ENCODE results near the gene EIF5AL1. TPM values are rescaled to one million over a fixed set of nuclear protein-coding genes. Genes with fewer than 3 reads are reported as not detected.
A peak's percentile ranks its signal among the peaks of the same experiment; 100 is the strongest.
"Not testable (repeated sequence)": the region's sequence is repeated elsewhere in the genome, so short reads cannot be mapped to it uniquely, and the experiment has no call there.

The EIF5AL1 gene
- not detected in 2 replicates for total RNA-seq (2013; cell fraction: nucleolus; rRNA removed)
- 0.45 and 0.71 TPM in 2 replicates for total RNA-seq (2014; rRNA removed)
- 0.09 and 0.22 TPM in 2 replicates for total RNA-seq (2014; rRNA removed; fragmentation: Illumina TruSeq; extraction: Trizol)
- 0.08 and 0.26 TPM in 2 replicates for total RNA-seq (2021)
- 0.84 TPM for polyA plus RNA-seq (2011; ENCODE audit: low read depth)
- polyA plus RNA-seq (2011; rRNA removed) = 1.2 and 1.3 TPM in 2 replicates
- 0.85 and 2.0 TPM in 2 replicates for polyA plus RNA-seq (2011; cell fraction: cytosol; rRNA removed)
- polyA plus RNA-seq (2011; cell fraction: nucleus; rRNA removed) = 0.44 and 0.51 TPM in 2 replicates
- 1.1 and 1.2 TPM in 2 replicates for polyA plus RNA-seq (2012)
- polyA plus RNA-seq (2014; fragmentation: Illumina TruSeq; extraction: Trizol) = 1.7 and 3.3 TPM in 2 replicates
- polyA plus RNA-seq (2014; fragmentation: Nextera tagmentation; extraction: Ambion mirVana) = under 1 TPM in 1 of 2 experiments, not detected in 1; 0.02 TPM
- 0.29 and 0.46 TPM in 2 replicates for polyA plus RNA-seq (2014; rRNA removed)
- polyA plus RNA-seq (2016; fragmentation: Nextera tagmentation; extraction: Ambion mirVana) = 1 to 10 TPM; 6.5 to 8.3 TPM
- 1.5 and 3.9 TPM in 2 replicates for polyA minus RNA-seq (2011; rRNA and poly(A)+ RNA removed)
- 0.21 and 0.40 TPM in 2 replicates for polyA minus RNA-seq (2011; cell fraction: cytosol; rRNA and poly(A)+ RNA removed)
- polyA minus RNA-seq (2011; cell fraction: nucleus; rRNA and poly(A)+ RNA removed) = 0.12 and 0.38 TPM in 2 replicates
- Bru-seq, nascent RNA = not detected
- BruChase-seq, experiment 1, labeled RNA remaining after a 6-hour chase = percentile 35 among the genes with signal in this experiment
- percentile 20 among the genes with signal in this experiment for BruChase-seq, experiment 2, labeled RNA remaining after a 2-hour chase
- long read RNA-seq, experiment 1, partial matches to known transcripts = 0 of 2 reads
- long read RNA-seq, experiment 1, other reads (novel, unspliced or antisense) = 0 of 2 reads
- long read RNA-seq, experiment 2 = 0 reads

DNA sequence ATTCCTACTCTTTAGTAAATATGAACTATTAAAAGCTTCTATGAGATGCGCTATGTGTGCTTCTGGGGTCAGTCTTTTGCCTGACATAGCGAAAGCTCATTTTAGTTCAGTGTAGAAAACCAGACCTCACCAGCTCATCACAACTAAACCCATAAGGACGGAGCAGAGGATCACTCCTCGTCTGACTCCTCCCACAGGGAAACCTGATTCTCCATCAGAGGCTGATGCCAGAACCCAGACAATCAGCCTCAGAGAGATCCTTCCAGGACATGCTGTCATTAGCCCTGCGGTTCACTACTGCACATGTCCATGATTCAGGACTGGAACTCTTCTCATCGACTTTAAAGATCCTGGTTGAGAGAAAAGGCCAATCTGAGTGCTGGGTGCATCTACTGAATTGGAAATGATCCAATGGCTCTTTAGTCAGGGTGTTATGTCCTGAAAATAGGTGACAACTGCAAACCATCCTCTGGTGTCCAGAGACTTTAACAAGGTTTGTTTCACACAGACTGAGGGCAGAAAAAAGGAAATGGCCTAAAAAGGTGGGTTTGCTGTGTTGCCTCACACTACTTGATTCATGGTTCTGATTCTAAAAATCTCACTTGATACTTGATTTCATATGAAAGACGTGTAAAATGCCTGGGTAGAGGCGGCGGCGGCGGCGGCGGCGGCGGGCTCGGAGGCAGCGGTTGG, at the start of gene EIF5AL1:
EIF5AL1 (plus strand) TSS at position 643 of the 693 bp plus-strand sequence. CDS start 117 bp downstream, outside the sequence.
- FAIRE-seq; H3K4me3 ChIP-seq; CTCF ChIA-PET; BruUV-seq (replicated peaks); H3K27me3 ChIP-seq (replicated peaks in 1 of 2; ENCODE audit: control insufficient read depth in 2 of 2, insufficient read depth in 2 of 2, low read length in 1 of 2); H3K9ac ChIP-seq (ENCODE audit: control insufficient read depth, insufficient read depth, low read length); in situ Hi-C loops (cut with MboI); RAD21 ChIA-PET (ENCODE audit: unreplicated experiment); DNase-seq (ENCODE audit: low read depth, low spot score); ATAC-seq; H3K4me2 ChIP-seq (ENCODE audit: control insufficient read depth, insufficient read depth); H2AFZ ChIP-seq (ENCODE audit: control insufficient read depth, low read depth, low read length); H3K79me2 ChIP-seq (ENCODE audit: control insufficient read depth, insufficient read depth, low read length); H3K9me3 ChIP-seq (replicated peaks; ENCODE audit: control insufficient read depth, insufficient read depth, low read length); H3K27ac ChIP-seq (ENCODE audit: control insufficient read depth, insufficient read depth); H4K20me1 ChIP-seq (ENCODE audit: control insufficient read depth, insufficient read depth); POLR2A ChIA-PET; intact Hi-C loops (cut with micrococcal nuclease; ENCODE audit: unreplicated experiment); SMC1A ChIA-PET (ENCODE audit: uncharacterized antibody, unreplicated experiment); H3K36me3 ChIP-seq (ENCODE audit: control insufficient read depth in 2 of 2, insufficient read depth in 2 of 2, low read length in 1 of 2); H3K4me1 ChIP-seq (ENCODE audit: control insufficient read depth, insufficient read depth, low read length): not testable (repeated sequence)
- 61% methylated on average over 13 of the region's 17 CpGs for WGBS (ENCODE audit: insufficient coverage, insufficient replicate concordance, low lambda C conversion rate, missing lambda C conversion rate)
